GM12878 (cell line): Measurements from ENCODE around the gene CSK. TPM values are rescaled to one million over a fixed set of nuclear protein-coding genes. Genes with fewer than 3 reads are reported as not detected.

Source experiments
- ATAC-seq: fragments of 200-7000 bp; cut with Tn5 transposase; 3 replicates; pipeline ENCODE4 v1.9.1; 2020; ENCODE audit warnings: mild to moderate bottlenecking, moderate library complexity
- BruUV-seq: library from RNA; stranded (reverse); fragments of 400-500 nt; replicated peaks from 2 replicates; lab custom pipeline; 2021; lab: Mats Ljungman, UMichigan
- CTCF ChIA-PET: fragments of 300-600 bp; sonication (Branson Sonifier 250); formaldehyde crosslinking; extraction: SDS; loops from one replicate; lab custom pipeline; 2021; ENCODE audit warnings: inconsistent platforms; lab: Yijun Ruan, JAX
- POLR2A ChIA-PET: fragments of 350-600 bp; formaldehyde crosslinking; extraction: SDS; loops from one replicate; lab custom pipeline; 2021; ENCODE audit warnings: inconsistent platforms; lab: Charles Lee
- RAD21 ChIA-PET: fragments of 300-600 bp; sonication (Branson Sonifier 250); formaldehyde crosslinking; loops from one replicate; lab custom pipeline; 2023; ENCODE audit warnings: antibody characterized with exemption; ENCODE audit not compliant: unreplicated experiment; lab: Charles Lee
- SMC1A ChIA-PET: fragments of 300-600 bp; sonication (Branson Sonifier 250); formaldehyde crosslinking; loops from one replicate; lab custom pipeline; 2023; ENCODE audit not compliant: unreplicated experiment, uncharacterized antibody; lab: Charles Lee
- DNase-seq: peaks from one replicate; pipeline ENCODE4 v3.0.0-alpha.2; 2011; ENCODE audit warnings: low read depth, low spot score
- FAIRE-seq: peaks from 3 replicates; lab custom pipeline; 2011; peaks lifted over from hg19 to GRCh38; lab: Jason Lieb, UNC
- H2AFZ ChIP-seq: 2 replicates; pipeline ENCODE4 v1.6.0; 2011; ENCODE audit warnings: low read depth, low read length, control low read depth; ENCODE audit not compliant: control insufficient read depth
- H3K27ac ChIP-seq: 2 replicates; pipeline ENCODE4 v1.5.1; 2011; ENCODE audit warnings: control low read depth; ENCODE audit not compliant: control insufficient read depth, insufficient read depth
- H3K27me3 ChIP-seq, 2 experiments: replicated peaks in 1 of 2; 2 replicates each; pipeline versions ENCODE4 v1.6.0 to v1.6.1; 2011; ENCODE audit warnings: low read length in 1 of 2; ENCODE audit not compliant: control insufficient read depth in 2 of 2, insufficient read depth in 2 of 2
- H3K36me3 ChIP-seq, 2 experiments: 2 replicates each; pipeline ENCODE4 v1.5.1; 2011; ENCODE audit warnings: low read length in 1 of 2; ENCODE audit not compliant: control insufficient read depth in 2 of 2, insufficient read depth in 2 of 2
- H3K4me1 ChIP-seq: 2 replicates; pipeline ENCODE4 v1.6.1; 2011; ENCODE audit warnings: mild to moderate bottlenecking, low read length, moderate library complexity, mixed read lengths; ENCODE audit not compliant: control insufficient read depth, insufficient read depth
- H3K4me2 ChIP-seq: 2 replicates; pipeline ENCODE4 v1.6.0; 2011; ENCODE audit warnings: control low read depth; ENCODE audit not compliant: control insufficient read depth, insufficient read depth
- H3K4me3 ChIP-seq: fragments of 200-600 bp; sonication (generic); 2 replicates; pipeline ENCODE4 v1.5.1; 2016
- H3K79me2 ChIP-seq: 2 replicates; pipeline ENCODE4 v1.6.0; 2011; ENCODE audit warnings: low read length; ENCODE audit not compliant: control insufficient read depth, insufficient read depth
- H3K9ac ChIP-seq: 2 replicates; pipeline ENCODE4 v1.8.0; 2011; ENCODE audit warnings: low read length, control low read depth, mixed read lengths; ENCODE audit not compliant: control insufficient read depth, insufficient read depth
- H3K9me3 ChIP-seq: replicated peaks from 3 replicates; pipeline ENCODE4 v1.5.1; 2011; ENCODE audit warnings: mild to moderate bottlenecking, low read length; ENCODE audit not compliant: control insufficient read depth, insufficient read depth
- H4K20me1 ChIP-seq: 2 replicates; pipeline ENCODE4 v1.6.0; 2011; ENCODE audit not compliant: control insufficient read depth, insufficient read depth
- ATF7 ChIP-seq: fragments of 450-650 bp; IDR thresholded peaks from 2 replicates; pipeline ENCODE4 v1.6.1; 2016; ENCODE audit warnings: low read depth, mild to moderate bottlenecking
- CEBPB ChIP-seq, 2 experiments: fragments of 150-350 bp in 1 of 2; IDR thresholded peaks; 2 replicates each; pipeline ENCODE4 v1.6.1; 2012 to 2014; ENCODE audit warnings: low read depth in 2 of 2, low read length in 2 of 2, borderline replicate concordance in 1 of 2, inconsistent platforms in 1 of 2
- CHD2 ChIP-seq: IDR thresholded peaks from 2 replicates; pipeline ENCODE4 v1.6.1; 2011; ENCODE audit warnings: low read depth, low read length, improper control_type of control experiment, borderline replicate concordance
- HDAC6 ChIP-seq: fragments of 200-600 bp; sonication (generic); IDR thresholded peaks from one replicate; pipeline ENCODE4 v1.8.0; 2017; ENCODE audit warnings: antibody characterized with exemption; ENCODE audit not compliant: unreplicated experiment
- IKZF2 ChIP-seq, 2 experiments: fragments of 450-650 bp; IDR thresholded peaks; 2 replicates each; pipeline ENCODE4 v1.6.1; 2017; ENCODE audit warnings: mild to moderate bottlenecking in 2 of 2, moderate library complexity in 2 of 2
- KAT2A ChIP-seq: conservative IDR thresholded peaks from 2 replicates; pipeline ENCODE4 v1.6.1; 2011; ENCODE audit warnings: low read depth, low read length; ENCODE audit not compliant: control insufficient read depth
- KDM1A ChIP-seq: fragments of 200-600 bp; sonication (generic); IDR thresholded peaks from 2 replicates; pipeline ENCODE4 v1.6.1; 2016; ENCODE audit warnings: borderline replicate concordance
- MYC ChIP-seq: IDR thresholded peaks from 2 replicates; pipeline ENCODE4 v1.6.1; 2011; ENCODE audit warnings: mild to moderate bottlenecking, low read length, moderate library complexity, inconsistent platforms; ENCODE audit not compliant: insufficient read depth, insufficient replicate concordance, insufficient read length, severe bottlenecking
- NFYA ChIP-seq: IDR thresholded peaks from 2 replicates; pipeline ENCODE4 v1.6.1; 2011; ENCODE audit warnings: low read depth, mild to moderate bottlenecking, low read length, improper control_type of control experiment, borderline replicate concordance
- NR2F1 ChIP-seq: fragments of 450-650 bp; conservative IDR thresholded peaks from 2 replicates; pipeline ENCODE4 v1.6.1; 2017; ENCODE audit warnings: mild to moderate bottlenecking
- POLR2A ChIP-seq: IDR thresholded peaks from 2 replicates; pipeline ENCODE4 v1.6.1; 2011; ENCODE audit warnings: low read depth, mild to moderate bottlenecking, low read length
- POLR2AphosphoS2 ChIP-seq: IDR thresholded peaks from 2 replicates; pipeline ENCODE4 v1.6.1; 2011; ENCODE audit warnings: low read depth, mild to moderate bottlenecking, low read length, improper control_type of control experiment, moderate library complexity
- RAD21 ChIP-seq: IDR thresholded peaks from 2 replicates; pipeline ENCODE4 v1.6.1; 2011; ENCODE audit warnings: mild to moderate bottlenecking, low read depth, low read length, moderate library complexity; ENCODE audit not compliant: insufficient read depth
- SMAD1 ChIP-seq: fragments of 450-650 bp; IDR thresholded peaks from 2 replicates; pipeline ENCODE4 v1.6.1; 2018; ENCODE audit warnings: mild to moderate bottlenecking, low read depth; ENCODE audit not compliant: partially characterized antibody
- SREBF2 ChIP-seq: IDR thresholded peaks from 2 replicates; pipeline ENCODE4 v1.6.1; 2012; ENCODE audit warnings: mild to moderate bottlenecking, low read length
- TCF3 ChIP-seq: IDR thresholded peaks from 2 replicates; pipeline ENCODE4 v1.6.1; 2012; ENCODE audit warnings: low read depth, mild to moderate bottlenecking, low read length, borderline replicate concordance; ENCODE audit not compliant: insufficient read depth
- YBX1 ChIP-seq: fragments of 450-650 bp; IDR thresholded peaks from 2 replicates; pipeline ENCODE4 v1.6.1; 2016; ENCODE audit warnings: antibody characterized with exemption
- WGBS: methylation state at CpG from one replicate; pipeline ENCODE4 v1.1.6; 2016; ENCODE audit warnings: low lambda C conversion rate; ENCODE audit not compliant: insufficient replicate concordance, insufficient coverage; ENCODE audit errors: missing lambda C conversion rate; 5-methylcytosine and 5-hydroxymethylcytosine counted together
- in situ Hi-C: fragments of 300-500 bp; cut with MboI; formaldehyde crosslinking; loops from 9 replicates; pipeline ENCODE4 v1.14.3; 2018; ENCODE audit warnings: mixed read lengths
- intact Hi-C: fragments of 100-400 bp; cut with micrococcal nuclease; formaldehyde crosslinking; loops from one replicate; pipeline ENCODE4 v1.14.2; 2022; ENCODE audit not compliant: unreplicated experiment
- polyA plus RNA-seq, 11 experiments: library from polyadenylated mRNA; depleted of rRNA in 4 of 11; unstranded in 6 of 11; stranded (reverse) in 5 of 11; fragments of >200 nt; fragmentation: Nextera tagmentation in 4 of 11; fragmentation: Illumina TruSeq in 1 of 11; extraction: Ambion mirVana in 4 of 11; extraction: Trizol in 1 of 11; gene quantifications; 1 replicate in 1 of 11; 2 replicates in 10 of 11; pipeline versions ENCODE4 v1.2.1 to v1.2.3, GENCODE V29; 2011 to 2016; ENCODE audit warnings: inconsistent platforms in 2 of 11, missing spikeins in 2 of 11, low read depth in 1 of 11
- total RNA-seq, 4 experiments: library from RNA; depleted of rRNA in 3 of 4; stranded (reverse); fragments of >200 nt in 3 of 4; fragmentation: Illumina TruSeq in 1 of 4; extraction: Trizol in 1 of 4; gene quantifications; 2 replicates each; pipeline versions ENCODE4 v1.2.1 to v1.2.3, GENCODE V29; 2013 to 2021
- TF ChIP-seq, protein P1 (sequence below): IDR thresholded peaks from 2 replicates; pipeline ENCODE4 v1.6.1; 2012; ENCODE audit warnings: low read depth, low read length, improper control_type of control experiment
- TF ChIP-seq, protein P2 (sequence below): fragments of 450-650 bp; IDR thresholded peaks from 2 replicates; pipeline ENCODE4 v1.6.1; 2016; ENCODE audit warnings: mild to moderate bottlenecking, moderate library complexity, borderline replicate concordance

CSK gene
- total and polyA plus RNA-seq, 10 of the 15 experiments (the other 5 are each of a cell fraction or from before 2014, with no cell fraction given) = 3.4 to 327 (median 75.8) TPM

DNA sequence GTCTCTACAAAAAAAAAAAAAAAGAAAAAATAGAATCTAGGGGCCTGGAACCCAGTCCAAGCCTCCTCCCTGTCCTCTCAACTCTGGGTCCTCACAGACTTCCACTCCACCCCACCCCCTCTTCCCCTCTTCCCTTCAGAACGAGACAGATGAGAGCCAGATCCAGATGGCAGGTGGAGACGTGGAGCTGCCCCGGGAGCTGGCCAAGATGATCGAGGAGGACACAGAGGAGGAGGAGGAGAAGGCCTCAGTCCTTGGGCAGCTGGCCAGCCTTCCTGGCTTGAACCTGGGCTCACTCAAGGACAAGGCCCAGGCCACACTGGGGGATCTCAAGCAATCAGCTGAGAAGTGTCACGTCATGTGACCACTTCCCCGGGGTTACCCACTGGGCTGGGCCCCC is 48.1 kb downstream of the CSK start:
- DNase-seq = no peak
- in situ Hi-C loops = no loop called here
- intact Hi-C loops = no loop called here
- no peaks in the 10 kb centered on the region for H3K9me3 ChIP-seq
- H3K27ac ChIP-seq = no peak overlapping the region
- peaks cover 0 to 16% of the 10 kb centered on the region in 2 experiments; a peak in 3 of 4 replicates for H3K27me3 ChIP-seq
- H3K79me2 ChIP-seq = no peaks in the 10 kb centered on the region
- no peak overlapping the region for H3K9ac ChIP-seq
- no peak overlapping the region for H2AFZ ChIP-seq
- no peaks in the 10 kb centered on the region for H3K4me1 ChIP-seq
- SMC1A ChIA-PET = interaction anchor here (1.7 kb wide), 1 partner anchor 11 kb away, joined by 5 read pairs; no protein-coding TSS in a partner anchor
- no peaks in the 10 kb centered on the region for H4K20me1 ChIP-seq
- H3K36me3 ChIP-seq = no peaks in the 10 kb centered on the region
- no TSS peak for BruUV-seq
- 18% methylated on average over 6 of the region's 6 CpGs for WGBS
- no peak for ATAC-seq
- no peak for FAIRE-seq
- POLR2A ChIA-PET = interaction anchor here (0.7 kb wide), 1 partner anchor 398 kb away, joined by 3 read pairs; no protein-coding TSS in a partner anchor
- no peak overlapping the region for H3K4me3 ChIP-seq
- H3K4me2 ChIP-seq = no peak overlapping the region
- TF ChIP-seq NR2F1 (no peak), IKZF2 (IDR thresholded peaks at IDR 0.05) (no peak), RAD21 (no peak), TCF3 (no peak), ATF7 (no peak), POLR2A (no peak), HDAC6 (no peak), SREBF2 (no peak), MYC (no peak), KAT2A (no peak), KDM1A (no peak), YBX1 (no peak), POLR2AphosphoS2 (no peak), NFYA (no peak), CHD2 (no peak), SMAD1 (no peak), CEBPB (IDR thresholded peaks at IDR 0.05; ENCODE audit: borderline replicate concordance in 1 of 2, low read depth in 2 of 2, low read length in 2 of 2) (no peak)
- TF ChIP-seq, protein P1, sequence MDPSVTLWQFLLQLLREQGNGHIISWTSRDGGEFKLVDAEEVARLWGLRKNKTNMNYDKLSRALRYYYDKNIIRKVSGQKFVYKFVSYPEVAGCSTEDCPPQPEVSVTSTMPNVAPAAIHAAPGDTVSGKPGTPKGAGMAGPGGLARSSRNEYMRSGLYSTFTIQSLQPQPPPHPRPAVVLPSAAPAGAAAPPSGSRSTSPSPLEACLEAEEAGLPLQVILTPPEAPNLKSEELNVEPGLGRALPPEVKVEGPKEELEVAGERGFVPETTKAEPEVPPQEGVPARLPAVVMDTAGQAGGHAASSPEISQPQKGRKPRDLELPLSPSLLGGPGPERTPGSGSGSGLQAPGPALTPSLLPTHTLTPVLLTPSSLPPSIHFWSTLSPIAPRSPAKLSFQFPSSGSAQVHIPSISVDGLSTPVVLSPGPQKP = no peak
- TF ChIP-seq, protein P2, sequence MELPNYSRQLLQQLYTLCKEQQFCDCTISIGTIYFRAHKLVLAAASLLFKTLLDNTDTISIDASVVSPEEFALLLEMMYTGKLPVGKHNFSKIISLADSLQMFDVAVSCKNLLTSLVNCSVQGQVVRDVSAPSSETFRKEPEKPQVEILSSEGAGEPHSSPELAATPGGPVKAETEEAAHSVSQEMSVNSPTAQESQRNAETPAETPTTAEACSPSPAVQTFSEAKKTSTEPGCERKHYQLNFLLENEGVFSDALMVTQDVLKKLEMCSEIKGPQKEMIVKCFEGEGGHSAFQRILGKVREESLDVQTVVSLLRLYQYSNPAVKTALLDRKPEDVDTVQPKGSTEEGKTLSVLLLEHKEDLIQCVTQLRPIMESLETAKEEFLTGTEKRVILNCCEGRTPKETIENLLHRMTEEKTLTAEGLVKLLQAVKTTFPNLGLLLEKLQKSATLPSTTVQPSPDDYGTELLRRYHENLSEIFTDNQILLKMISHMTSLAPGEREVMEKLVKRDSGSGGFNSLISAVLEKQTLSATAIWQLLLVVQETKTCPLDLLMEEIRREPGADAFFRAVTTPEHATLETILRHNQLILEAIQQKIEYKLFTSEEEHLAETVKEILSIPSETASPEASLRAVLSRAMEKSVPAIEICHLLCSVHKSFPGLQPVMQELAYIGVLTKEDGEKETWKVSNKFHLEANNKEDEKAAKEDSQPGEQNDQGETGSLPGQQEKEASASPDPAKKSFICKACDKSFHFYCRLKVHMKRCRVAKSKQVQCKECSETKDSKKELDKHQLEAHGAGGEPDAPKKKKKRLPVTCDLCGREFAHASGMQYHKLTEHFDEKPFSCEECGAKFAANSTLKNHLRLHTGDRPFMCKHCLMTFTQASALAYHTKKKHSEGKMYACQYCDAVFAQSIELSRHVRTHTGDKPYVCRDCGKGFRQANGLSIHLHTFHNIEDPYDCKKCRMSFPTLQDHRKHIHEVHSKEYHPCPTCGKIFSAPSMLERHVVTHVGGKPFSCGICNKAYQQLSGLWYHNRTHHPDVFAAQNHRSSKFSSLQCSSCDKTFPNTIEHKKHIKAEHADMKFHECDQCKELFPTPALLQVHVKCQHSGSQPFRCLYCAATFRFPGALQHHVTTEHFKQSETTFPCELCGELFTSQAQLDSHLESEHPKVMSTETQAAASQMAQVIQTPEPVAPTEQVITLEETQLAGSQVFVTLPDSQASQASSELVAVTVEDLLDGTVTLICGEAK = no peak
- TF ChIP-seq, all 136 proteins: peak for 0
- CTCF ChIA-PET = interaction anchor here (0.6 to 6.3 kb wide), 6 partner anchors 9 to 199 kb away, joined by 3 to 53 read pairs (median 6); no protein-coding TSS in a partner anchor
- RAD21 ChIA-PET = interaction anchor here (1.2 kb wide), 1 partner anchor 65 kb away, joined by 4 read pairs; no protein-coding TSS in a partner anchor
